HG02763 (cell line): ENCODE data around the gene CCNYL1.
A peak's percentile ranks its signal among the peaks of the same experiment; 100 is the strongest.
"Not testable (repeated sequence)": the region's sequence is repeated elsewhere in the genome, so short reads cannot be mapped to it uniquely, and the experiment has no call there.

ENCODE experiments used
- ATAC-seq: cut with Tn5 transposase; IDR thresholded peaks from one replicate; pipeline ENCODE4 v1.9.1; 2021; ENCODE audit warnings: mild to moderate bottlenecking, moderate library complexity; ENCODE audit not compliant: unreplicated experiment

CCNYL1 gene

GRCh38 chr2:207696911-207697310, 14.5 kb upstream of the CCNYL1 start:
- ATAC-seq, result not testable (repeated sequence)

DNA sequence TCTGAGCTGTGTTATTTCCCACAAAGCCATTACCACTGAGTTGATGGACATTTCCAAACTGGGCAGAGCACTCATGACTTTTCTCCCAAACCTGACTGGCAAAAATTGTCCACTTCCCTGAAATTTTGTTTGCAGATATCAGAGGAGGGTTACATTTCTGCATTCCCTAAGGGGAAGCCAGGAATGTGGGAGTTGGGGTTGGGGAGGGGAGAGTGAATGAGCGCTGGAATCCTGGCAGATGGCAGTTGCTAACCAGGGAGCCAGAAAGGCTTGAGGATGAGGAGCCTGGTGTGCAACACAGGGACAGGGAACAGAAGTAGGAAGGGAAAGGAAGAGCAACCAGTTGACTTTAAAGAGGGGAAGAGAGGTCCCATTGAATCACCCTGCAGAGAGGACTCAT, 14.0 kb upstream of the CCNYL1 start:
- ATAC-seq, result no peak

DNA sequence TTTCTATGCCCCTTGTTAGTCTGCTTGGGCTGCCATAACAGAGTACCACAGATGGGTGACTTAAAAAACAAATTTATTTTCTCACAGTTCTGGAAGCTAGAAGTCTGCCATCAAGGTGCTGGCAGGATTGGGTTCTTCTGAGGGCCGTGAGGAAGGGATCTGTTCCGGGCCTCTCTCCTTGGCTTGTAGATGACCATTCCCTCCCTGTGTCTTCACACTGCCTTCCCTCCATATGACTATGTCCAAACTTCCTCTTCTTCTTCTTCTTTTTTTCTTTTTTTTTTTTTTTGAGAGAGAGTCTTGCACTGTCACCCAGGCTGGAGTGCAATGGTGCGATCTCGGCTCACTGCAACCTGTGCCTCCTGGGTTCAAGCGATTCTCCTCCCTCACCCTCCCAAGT, 13.1 kb upstream of the CCNYL1 start:
- no peak for ATAC-seq

DNA sequence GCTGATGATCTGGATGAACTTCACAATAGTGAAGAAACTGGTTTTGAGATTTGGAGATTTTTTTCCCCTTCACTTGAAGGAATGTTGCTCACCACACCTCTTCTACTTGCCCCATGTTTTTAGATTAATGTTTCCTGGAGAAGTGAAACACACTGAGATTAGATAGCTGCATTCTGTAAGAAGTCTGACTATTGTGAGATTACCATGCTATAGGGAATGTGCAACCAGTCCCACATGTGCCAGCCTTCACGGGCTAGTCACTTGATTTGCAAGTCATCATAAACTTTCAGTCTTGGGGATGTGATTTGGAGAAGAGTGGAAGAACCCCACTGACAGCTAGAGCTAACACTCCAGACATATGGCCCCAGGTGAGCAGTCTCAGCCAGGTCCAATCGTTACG, 7.4 kb upstream of the CCNYL1 start:
- no peak for ATAC-seq

- no peak for ATAC-seq
Observed at GRCh38 chr2:207704671-207705070, 6.8 kb upstream of the CCNYL1 start.

GRCh38 chr2:207706936-207707860, 4.2 kb upstream of the CCNYL1 start:
- no peak for ATAC-seq

DNA sequence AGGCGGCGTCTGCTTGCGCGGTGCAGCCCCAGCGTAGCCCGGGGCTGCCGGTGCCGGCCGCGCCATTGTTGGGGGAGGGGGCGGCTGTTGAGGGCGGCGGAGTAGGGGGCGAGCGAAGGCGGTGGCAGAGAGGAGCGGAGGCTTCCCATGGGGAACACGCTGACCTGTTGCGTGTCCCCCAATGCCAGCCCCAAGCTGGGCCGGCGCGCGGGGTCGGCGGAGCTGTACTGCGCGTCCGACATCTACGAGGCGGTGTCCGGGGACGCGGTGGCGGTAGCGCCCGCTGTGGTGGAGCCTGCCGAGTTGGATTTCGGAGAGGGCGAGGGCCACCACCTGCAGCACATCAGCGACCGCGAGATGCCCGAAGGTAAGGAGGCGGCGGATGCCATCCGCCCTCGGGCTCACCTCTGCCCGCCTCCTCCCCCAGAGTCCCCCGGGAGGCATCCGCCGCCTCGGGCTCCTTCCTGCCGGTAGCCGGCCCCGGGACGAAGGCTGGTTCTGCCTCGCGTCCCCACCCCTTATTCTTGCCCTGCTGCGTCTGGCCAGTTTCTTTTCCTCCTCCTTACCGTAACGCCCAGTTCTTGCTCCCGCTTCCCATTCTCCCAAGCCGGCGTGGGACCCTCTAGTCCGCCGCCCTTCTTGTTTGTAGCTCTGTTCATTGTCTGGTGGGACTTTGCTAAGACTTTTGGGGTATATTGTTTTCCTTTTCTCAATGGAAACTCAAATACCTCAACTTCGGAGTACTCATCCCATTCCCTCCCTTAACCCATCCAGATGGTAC, 500 bp downstream of the CCNYL1 start:
- ATAC-seq, result peak; percentile 23

DNA sequence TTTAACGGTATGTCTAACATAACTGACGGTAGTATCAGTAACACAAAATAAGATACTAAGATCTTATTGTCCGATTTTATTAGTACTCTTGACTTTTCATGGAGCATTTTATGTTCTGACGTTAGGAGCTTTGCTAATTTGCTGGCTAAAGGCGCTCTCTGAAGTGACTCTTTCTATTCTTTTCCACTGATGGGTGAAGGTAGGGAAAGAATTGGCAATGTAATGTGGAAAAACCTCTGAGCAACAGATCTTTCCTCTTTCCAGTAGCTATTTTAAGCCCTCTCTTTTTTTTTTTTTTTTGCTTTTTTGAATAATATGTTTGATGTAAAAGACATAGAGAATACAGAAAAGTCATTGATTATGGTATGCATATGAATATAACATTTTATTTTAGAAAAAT, 4.6 kb downstream of the CCNYL1 start:
- no peak for ATAC-seq

DNA sequence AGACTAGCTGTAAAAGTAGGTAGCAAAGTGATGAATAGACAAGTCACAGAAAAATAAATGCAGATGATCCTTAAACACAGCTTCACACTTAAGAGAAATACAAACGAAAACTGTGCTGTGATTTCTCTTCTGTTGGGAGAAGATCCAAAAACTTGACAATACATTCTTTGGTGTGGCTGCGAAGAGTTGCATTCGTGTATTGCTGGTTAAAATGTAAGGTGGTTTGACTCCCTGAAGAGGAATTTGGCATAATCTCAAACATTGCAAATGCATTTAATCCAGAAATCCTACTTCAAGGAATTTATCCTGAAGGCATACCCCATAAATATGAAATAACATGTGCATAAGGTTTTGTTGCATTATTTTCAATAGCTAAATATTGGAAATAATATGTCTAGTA, 7.1 kb downstream of the CCNYL1 start:
- no peak for ATAC-seq

GRCh38 chr2:207719008-207719407, 7.6 kb downstream of the CCNYL1 start:
- no peak for ATAC-seq

DNA sequence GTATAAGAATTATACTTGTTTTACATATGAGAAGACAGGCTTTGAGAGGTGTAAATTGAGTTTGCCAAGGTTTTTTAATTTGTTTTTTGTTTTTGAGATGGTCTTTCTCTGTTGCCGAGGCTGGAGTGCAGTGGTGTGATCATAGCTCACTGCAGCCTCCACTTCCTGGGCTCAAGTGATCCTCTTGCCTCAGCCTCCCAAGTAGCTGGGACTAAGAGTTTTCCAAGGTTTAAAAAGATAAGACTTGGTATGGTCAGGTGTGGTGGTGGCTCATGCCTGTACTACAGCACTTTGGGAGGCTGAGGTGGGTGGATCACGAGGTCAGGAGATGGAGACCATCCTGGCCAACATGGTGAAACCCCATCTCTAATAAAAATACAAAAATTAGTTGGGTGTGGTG, 8.2 kb downstream of the CCNYL1 start:
- ATAC-seq, result not testable (repeated sequence)

DNA sequence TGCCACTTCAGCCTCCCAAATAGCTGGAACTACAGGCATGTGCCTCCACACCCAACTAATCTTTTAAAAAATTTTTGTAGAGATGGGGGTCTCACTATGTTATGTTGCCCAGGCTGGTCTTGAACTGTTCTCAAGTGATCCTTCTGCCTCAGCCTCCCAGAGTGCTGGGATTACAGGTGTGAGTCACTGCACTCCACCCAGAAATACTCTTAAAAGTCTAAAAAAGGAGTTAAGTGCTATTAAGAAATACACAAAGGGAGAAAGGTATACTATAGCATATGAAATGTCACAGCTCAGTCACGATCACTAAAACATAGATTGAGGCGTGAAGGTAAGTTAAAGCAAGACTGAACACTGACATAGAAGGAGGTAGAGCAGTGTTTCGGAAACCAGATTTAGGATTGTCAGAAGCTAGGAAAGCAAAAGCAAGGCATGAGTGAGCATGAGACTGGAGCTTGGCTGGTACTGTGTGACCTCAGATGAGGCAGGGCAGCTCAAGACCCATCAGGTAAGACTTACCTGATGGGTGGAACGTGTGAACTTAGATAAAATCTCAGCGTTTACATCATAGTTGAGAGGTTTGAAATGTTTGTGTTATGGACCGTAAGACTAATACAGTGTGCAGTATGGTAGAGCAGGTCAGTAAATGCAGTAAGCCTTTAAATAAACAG, 9.2 kb downstream of the CCNYL1 start:
- ATAC-seq, result no peak

GRCh38 chr2:207722773-207723424, 11.5 kb downstream of the CCNYL1 start:
- ATAC-seq, result no peak

DNA sequence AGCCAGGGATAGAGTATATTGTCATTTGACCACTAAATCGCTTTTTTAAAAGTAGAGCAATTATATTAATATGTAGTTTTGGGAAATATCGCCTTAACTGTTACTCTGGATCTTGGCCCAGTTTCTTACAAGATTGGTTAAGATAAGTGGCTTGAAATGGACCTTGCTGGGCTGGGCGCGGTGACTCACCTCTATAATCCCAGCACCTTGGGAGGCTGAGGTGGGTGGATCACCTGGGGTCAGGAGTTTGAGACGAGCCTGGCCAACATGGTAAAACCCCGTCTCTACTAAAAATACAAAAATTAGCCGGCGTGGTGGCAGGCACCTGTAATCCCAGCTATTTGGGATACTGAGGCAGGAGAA, 12.0 kb downstream of the CCNYL1 start:
- ATAC-seq, result not testable (repeated sequence)

- ATAC-seq, result peak; percentile 41
Observed at GRCh38 chr2:207724113-207724512, 12.7 kb downstream of the CCNYL1 start.

DNA sequence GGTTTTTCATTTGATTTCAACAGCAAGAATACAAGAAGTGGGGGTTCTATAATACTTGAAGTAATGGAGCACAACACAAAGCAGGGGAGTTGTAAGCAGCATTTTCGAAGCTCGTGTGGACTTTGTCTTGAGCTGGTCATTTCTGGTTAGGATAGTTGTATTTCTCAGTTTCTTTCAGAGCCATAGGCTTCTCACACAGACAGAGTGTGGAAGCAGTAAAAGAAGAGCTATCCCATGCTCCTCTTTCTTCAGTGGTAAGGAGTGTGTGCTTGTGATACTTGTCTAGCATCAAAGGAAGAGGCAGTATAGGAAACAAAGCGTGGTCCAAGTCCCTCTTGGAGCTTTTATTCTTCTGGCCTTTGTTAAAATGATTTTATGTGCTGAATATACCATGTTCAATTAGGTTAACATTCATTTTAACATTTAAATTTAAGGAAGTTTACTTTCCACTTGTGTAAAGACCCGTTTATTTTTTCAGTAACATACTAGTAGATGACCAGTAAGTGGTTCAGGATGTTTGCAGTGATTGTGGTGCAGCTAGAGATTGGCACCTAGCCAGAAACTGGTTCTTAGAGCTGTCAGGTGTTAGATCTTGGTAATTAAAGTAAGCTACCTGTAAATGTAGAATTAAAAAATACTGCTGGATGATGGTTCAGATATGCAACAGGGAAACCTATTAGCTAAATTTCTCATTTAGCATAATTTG, 14.6 kb downstream of the CCNYL1 start:
- no peak for ATAC-seq

- ATAC-seq, result no peak
Observed at GRCh38 chr2:207727261-207727660, 15.8 kb downstream of the CCNYL1 start.

- ATAC-seq, result no peak
Observed at GRCh38 chr2:207729465-207729998, 18.1 kb downstream of the CCNYL1 start.

- no peak for ATAC-seq
Observed at GRCh38 chr2:207731138-207731537, 19.7 kb downstream of the CCNYL1 start.

- no peak for ATAC-seq
Observed at GRCh38 chr2:207733597-207734240, 22.3 kb downstream of the CCNYL1 start.
